HG03342 (cell line): ENCODE measurements around the gene STT3B.

ENCODE experiments used
- ATAC-seq: cut with Tn5 transposase; IDR thresholded peaks from one replicate; pipeline ENCODE4 v1.9.1; 2021; ENCODE audit warnings: mild to moderate bottlenecking, moderate library complexity; ENCODE audit not compliant: unreplicated experiment

STT3B gene

GRCh38 chr3:31516757-31517156 is 16.0 kb upstream of the STT3B start:
- ATAC-seq: no peak

- ATAC-seq: no peak
Measured at GRCh38 chr3:31521468-31521867, 11.3 kb upstream of the STT3B start.

- peak; percentile 62 for ATAC-seq
Measured at GRCh38 chr3:31522152-31522551, 10.6 kb upstream of the STT3B start.

- ATAC-seq: no peak
Measured at GRCh38 chr3:31523543-31523942, 9.2 kb upstream of the STT3B start.

- no peak for ATAC-seq
Measured at GRCh38 chr3:31525532-31525931, 7.2 kb upstream of the STT3B start.

GRCh38 chr3:31529421-31529820 is 3.3 kb upstream of the STT3B start:
- no peak for ATAC-seq

- no peak for ATAC-seq
Measured at GRCh38 chr3:31530039-31530959, 2.4 kb upstream of the STT3B start.

GRCh38 chr3:31530960-31531335 is 1.8 kb upstream of the STT3B start:
- no peak for ATAC-seq

GRCh38 chr3:31531452-31531991 is 1.2 kb upstream of the STT3B start:
- ATAC-seq: no peak

- peak; percentile 85 for ATAC-seq
Measured at GRCh38 chr3:31531992-31532586, 636 bp upstream of the STT3B start.

- peak; percentile 1 for ATAC-seq
Measured at GRCh38 chr3:31533169-31534064, 692 bp downstream of the STT3B start.

- no peak for ATAC-seq
Measured at GRCh38 chr3:31534065-31534425, 1.3 kb downstream of the STT3B start.

- no peak for ATAC-seq
Measured at GRCh38 chr3:31536497-31536896, 3.8 kb downstream of the STT3B start.

GRCh38 chr3:31538801-31539200 is 6.1 kb downstream of the STT3B start:
- no peak for ATAC-seq

GRCh38 chr3:31539275-31539674 is 6.5 kb downstream of the STT3B start:
- no peak for ATAC-seq

GRCh38 chr3:31541089-31541488 is 8.4 kb downstream of the STT3B start:
- ATAC-seq: no peak

- no peak for ATAC-seq
Measured at GRCh38 chr3:31542246-31542645, 9.5 kb downstream of the STT3B start.

GRCh38 chr3:31543375-31543774 is 10.7 kb downstream of the STT3B start:
- ATAC-seq: no peak

GRCh38 chr3:31544634-31545033 is 11.9 kb downstream of the STT3B start:
- ATAC-seq: no peak

GRCh38 chr3:31546162-31546561 is 13.4 kb downstream of the STT3B start:
- ATAC-seq: no peak

GRCh38 chr3:31546725-31547124 is 14.0 kb downstream of the STT3B start:
- ATAC-seq: no peak
